Erythroblast (primary cell): ENCODE data around the gene YTHDC1.
"Not testable (repeated sequence)": the region's sequence is repeated elsewhere in the genome, so short reads cannot be mapped to it uniquely, and the experiment has no call there.

Experiments
- DNase-seq, 2 experiments: peaks; one replicate each; lab custom pipeline; 2025; lab: John Stamatoyannopoulos, UW
- GATA1 ChIP-seq: IDR thresholded peaks from 2 replicates; pipeline ENCODE4 v1.6.1; 2011; ENCODE audit warnings: low read depth, mild to moderate bottlenecking, control low read depth, low read length, moderate library complexity
- POLR2A ChIP-seq: IDR thresholded peaks from 2 replicates; pipeline ENCODE4 v1.6.1; 2011; ENCODE audit warnings: mild to moderate bottlenecking, low read length

Gene YTHDC1

DNA sequence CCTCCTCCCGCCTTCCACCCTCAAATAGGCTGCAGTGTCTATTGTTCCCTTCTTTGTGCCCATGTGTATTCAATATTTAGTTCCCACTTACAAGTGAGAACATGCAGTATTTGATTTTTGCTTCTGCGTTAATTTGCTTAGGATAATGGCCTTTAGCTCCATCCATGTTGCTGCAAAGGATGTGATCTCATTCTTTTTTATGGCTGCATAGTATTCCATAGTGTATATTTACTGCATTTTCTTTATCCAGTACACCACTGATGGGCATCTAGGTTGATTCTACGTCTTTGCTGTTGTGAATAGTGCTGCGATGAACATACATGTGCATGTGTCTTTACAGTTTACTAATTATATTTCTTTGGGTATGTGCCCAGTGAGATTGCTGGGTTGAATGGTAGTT lies 52.8 kb downstream of the YTHDC1 start:
- DNase-seq: no peak
- TF ChIP-seq GATA1: no peak
- no peak for TF ChIP-seq POLR2A

DNA sequence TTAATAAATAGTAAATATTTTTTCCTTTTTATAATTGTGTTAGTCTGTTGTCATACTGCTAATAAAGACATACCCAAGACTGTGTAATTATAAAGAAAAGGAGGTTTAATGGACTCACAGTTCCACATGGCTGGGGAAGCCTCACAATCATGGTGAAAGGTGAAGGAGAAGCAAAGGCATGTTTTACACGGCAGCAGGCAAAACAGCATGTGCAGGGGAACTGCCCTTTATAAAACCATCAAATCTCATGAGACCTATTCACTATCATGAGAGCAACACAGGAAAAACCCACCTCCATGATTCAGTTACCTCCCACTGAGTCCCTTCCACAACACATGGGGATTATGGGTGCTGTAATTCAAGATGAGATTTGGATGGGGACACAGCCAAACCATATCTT lies 58.6 kb downstream of the YTHDC1 start:
- DNase-seq: no peak
- TF ChIP-seq GATA1 (no peak), POLR2A (no peak)

DNA sequence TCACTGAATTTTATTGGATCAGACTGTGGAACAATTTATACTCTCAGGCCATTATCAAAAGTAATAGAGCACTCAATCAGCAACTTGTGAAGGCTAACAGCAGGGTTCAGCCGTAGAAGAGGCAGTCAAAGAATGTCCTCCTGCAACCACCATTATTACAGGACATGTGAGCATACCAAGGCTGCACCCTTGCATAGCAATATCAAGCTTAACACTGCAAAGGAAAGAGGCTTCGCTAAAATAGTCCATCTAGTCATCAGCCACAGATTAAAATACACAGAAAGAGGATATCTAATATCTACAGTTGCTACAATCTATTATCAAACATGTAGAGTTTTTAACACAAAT lies 61.5 kb downstream of the YTHDC1 start:
- TF ChIP-seq GATA1 (no peak), POLR2A (no peak)
- DNase-seq: no peak

DNA sequence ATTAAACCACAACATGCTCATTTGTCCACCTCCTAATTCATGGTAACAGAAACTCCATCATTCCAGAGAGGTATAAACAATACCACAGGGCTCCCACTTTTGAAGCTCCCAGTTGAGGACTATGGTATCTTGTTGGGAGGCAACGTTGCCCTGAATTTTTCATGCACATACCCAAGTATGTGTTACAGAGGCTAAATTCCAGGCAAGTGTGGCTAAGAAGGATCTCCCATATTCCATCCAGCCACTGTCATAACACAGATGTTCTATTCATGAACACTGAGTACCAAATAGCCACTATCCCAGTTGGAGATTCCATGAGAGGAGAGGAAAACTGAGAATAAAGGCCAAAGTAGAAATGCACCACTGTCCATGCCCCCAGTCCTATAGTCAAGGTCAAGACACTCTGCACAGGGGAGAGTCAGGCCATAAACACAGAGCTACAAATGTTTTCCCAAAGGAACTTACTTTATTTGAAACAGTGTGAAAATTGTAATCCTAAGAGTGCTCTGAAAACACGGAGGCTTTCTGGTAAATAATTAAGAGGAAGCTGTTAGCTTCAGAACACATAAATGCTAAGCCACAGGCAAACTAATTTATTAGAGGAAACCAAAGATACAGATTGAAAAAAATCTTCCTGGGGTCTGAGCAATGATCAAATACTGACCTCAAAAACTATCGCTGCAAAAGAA lies 62.0 kb downstream of the YTHDC1 start:
- no peak for TF ChIP-seq GATA1
- no peak for TF ChIP-seq POLR2A
- DNase-seq: no peak

DNA sequence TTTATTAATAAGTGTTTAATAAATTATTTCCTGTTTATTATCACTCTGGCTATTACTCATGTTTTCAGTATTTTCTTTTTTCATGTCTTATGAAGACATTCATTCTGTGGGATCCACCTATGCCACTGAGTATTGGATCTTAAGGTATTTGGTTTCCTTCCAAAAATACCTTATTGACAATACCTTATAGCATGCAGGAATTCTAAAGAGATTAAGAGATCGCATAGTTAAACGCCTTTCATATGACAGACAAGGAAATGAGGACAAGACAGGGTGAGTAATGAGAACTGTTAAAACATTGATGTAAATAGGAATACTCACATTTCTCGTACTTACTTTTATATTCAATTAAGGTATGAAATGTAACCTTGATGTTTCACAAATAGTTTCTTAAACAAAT lies 66.2 kb downstream of the YTHDC1 start:
- DNase-seq: no peak
- no peak for TF ChIP-seq GATA1
- no peak for TF ChIP-seq POLR2A

DNA sequence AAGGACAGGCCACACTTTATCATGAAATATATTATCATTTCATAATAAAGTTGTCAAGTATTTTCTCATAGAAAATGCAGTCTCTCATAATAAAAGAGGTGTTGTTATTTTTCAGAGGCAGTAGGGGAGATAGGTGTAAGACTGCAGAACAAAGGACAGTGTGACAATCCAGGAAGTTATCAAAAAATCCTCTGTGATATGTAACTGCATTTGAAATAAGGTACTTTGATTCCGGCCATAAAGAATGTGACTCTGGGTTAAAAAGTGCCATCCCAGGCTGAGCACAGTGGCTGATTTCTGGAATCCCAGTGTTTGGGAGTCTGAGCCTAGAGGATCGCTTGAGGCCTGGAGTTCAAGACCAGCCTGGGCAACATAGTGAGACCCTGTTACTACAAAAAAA lies 66.8 kb downstream of the YTHDC1 start:
- DNase-seq: no peak
- TF ChIP-seq POLR2A: no peak
- TF ChIP-seq GATA1: no peak

DNA sequence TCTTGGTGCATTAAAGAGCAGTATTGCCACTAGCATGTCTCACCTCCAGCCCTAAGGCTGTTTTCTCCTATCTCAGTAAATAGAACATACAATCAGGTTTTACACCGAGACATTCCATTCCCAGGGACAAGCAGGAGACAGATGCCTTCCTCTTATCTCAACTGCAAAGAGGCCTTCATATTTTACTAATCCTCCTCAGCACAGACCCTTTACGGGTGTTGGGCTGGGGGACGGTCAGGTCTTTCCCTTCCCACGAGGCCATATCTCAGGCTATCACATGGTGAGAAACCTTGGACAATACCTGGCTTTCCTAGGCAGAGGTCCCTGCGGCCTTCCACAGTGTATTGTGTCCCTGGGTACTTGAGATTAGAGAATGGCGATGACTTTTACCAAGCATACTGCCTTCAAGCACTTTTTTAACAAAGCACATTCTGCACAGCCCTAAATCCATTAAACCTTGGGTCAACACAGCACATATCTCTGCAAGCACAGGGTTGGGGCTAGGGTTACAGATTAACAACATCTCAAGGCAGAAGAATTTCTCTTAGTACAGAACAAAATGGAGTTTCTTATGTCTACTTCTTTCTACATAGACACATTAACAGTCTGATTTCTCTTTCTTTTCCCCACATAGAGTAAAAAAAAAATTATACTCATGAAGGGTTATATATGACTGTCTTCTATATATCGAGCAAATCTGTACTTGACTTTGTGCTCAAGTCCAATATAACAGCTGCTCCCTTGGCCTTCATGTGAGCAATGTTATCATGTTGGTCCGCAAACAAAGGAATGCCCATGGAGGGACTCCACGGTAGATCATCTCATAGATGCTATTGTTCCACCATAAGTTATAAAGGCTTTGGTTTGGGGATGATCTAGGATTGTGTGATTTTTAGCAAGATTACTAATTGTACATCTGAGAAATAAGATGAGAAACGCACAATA lies 67.8 kb downstream of the YTHDC1 start:
- DNase-seq: not testable (repeated sequence)

DNA sequence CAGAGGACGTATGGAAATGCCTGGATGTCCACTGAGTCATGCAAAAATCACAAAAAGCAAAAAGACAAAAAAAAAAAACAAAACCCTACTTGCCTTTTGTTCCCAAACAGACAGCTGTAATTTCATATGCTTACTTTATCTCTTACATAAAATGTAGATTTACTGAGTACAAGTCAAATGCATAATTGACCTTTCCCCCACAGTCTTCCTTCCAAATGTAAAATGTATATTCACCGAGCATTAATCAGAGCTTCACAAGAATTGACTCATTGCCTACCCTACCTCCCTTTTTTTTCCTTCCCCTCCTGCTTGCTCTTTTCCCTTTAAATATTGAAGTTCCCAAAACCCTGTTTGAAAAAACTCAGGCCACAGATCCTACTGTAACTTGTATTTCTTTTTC lies 71.9 kb downstream of the YTHDC1 start:
- no peak for DNase-seq
- TF ChIP-seq GATA1 (no peak), POLR2A (no peak)

DNA sequence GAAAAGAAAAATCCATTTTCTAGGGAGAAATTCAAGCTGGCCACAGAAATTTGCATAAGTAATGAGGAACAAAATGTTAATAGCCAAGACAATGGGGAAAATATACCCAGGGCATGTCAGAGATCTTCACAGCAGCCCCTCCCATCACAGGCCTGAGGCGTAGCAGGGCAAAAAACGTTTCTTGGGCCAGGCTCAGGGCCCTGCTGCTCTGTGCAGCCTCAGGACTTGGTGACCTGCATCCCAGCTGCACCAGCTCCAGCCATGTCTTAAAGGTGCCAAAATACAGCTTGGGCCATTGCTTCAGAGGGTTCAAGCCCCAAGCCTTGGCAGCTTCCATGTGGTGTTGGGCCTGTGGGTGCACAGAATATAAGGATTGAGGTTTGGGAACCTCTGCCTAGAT lies 72.3 kb downstream of the YTHDC1 start:
- no peak for TF ChIP-seq POLR2A
- TF ChIP-seq GATA1: no peak
- no peak for DNase-seq

DNA sequence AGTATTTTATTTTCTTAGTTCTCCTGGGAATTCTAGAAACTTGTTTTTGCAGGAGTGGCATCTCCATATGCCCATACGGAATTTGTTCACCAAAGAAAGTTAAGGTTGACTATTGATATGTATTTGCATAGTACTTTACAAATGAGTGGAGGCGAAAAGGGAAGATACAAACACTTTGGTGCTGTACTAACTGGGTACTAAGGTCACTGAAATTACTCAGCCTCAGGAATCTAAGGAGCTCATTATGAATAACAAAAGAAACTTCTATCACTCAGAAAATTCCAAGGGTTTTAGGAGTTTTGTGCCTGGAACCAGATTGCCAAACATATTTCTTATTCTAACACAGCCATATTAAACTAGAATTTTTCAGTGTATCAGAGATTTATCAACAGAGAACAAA lies 77.0 kb downstream of the YTHDC1 start:
- TF ChIP-seq GATA1: no peak
- no peak for DNase-seq

DNA sequence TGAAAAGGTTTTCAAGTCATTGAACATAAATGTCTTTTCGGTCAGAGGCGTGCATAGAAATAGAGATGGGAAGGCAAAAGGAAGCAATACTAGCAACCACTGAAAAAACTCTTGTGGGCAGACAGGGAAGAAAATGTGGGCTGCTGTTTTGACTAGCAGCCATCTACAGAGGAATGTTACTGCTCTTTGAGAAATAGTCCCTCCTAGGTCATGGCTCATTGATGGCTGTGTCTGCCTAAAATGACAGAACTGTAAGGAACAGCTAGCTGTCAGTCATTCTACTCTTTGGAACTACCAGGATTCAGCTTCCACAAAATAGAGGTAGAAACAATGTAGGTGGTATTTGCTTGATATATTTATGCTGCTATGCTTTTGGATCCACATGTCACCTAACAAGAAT lies 77.5 kb downstream of the YTHDC1 start:
- TF ChIP-seq POLR2A (no peak), GATA1 (no peak)
- no peak for DNase-seq

DNA sequence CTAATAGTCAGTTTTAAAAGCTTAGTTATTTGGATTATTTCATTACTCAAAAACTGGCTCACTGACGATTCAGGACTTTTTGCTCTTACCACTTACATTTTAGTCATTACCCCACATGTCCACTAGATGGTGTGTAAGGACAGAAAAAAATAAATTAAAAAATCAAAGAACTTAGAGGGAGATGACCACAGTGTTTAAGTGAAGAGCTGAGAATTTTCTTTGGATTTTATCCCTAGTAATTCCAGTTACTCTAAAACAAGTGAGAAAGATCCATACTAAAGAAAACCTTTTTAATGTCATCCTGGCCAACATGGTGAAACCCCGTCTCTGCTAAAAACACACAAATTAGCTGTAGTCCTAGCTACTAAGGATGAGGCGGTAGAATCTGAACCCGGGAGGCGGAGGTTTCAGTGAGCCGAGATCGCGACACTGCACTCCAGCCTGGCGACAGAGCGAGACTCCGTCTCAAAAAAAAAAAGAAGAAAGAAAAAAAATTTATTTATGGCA lies 78.0 kb downstream of the YTHDC1 start:
- TF ChIP-seq GATA1: no peak
- TF ChIP-seq POLR2A: no peak
- DNase-seq: peak; percentile 34 to 63

DNA sequence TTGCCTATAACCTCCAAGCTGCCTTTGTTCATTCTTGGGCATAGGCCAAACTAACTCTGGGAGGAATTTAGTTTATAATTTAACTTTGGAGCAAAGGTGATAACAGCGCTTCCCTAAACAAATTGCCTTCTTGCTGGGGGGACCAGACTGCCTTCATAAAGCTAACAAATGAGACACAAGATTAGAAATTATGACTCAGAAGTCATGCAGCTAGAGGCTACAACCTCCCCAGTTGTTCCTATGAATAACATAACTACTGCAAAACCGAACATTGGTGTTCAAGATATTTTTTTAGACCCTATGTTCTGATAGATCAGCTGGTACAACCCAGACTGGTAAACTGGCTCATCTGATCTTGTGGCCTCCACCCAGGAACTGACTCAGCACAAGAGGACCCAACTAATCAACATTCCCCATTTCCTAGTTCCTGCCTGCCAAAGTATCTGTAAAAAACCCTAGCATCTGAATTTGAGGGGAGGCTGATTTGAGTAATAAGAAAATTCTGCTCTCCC lies 82.4 kb downstream of the YTHDC1 start:
- TF ChIP-seq POLR2A (no peak), GATA1 (no peak)
- DNase-seq: peak in 1 of 2 experiments; percentile 33

DNA sequence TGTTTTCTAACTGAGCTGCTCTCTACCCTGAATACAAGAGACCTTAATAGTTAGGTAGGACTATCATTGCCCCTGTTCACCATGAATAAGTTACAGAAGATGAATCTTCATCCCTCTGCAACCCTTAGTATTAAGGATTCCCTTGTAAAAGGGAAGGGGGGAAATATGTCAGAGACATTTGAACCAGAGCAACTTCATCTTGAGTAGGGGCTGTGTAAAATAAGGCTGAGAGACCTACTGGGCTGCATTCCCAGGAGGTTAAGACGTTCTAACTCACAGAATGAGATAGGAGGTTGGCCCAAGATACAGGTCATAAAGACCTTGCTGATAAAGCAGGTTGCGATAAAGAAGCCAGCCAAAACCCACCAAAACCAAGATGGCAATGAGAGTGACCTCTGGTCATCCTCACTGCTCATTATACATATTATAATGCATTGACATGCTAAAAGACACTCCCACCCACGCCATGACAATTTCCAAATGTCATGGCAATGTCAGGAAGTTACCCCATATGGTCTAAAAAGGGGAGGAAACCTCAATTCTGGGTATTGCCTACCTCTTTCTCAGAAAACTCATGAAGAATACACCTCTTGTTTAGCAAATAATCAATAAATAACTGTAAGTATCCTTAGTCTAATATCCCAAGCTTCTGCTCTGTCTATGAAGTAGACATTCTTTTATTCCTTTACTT lies 84.9 kb downstream of the YTHDC1 start:
- TF ChIP-seq POLR2A (no peak), GATA1 (no peak)
- peak in 1 of 2 experiments; percentile 2 for DNase-seq
